ENCODE measurements around the gene ATOX1. TPM values are rescaled to one million over a fixed set of nuclear protein-coding genes. Genes with fewer than 3 reads are reported as not detected.

Gene ATOX1
- total and polyA plus RNA-seq, 2 of the 13 experiments (the other 11 are each of a cell fraction or from before 2014, with no cell fraction given), result 62.4 to 124 TPM

DNA sequence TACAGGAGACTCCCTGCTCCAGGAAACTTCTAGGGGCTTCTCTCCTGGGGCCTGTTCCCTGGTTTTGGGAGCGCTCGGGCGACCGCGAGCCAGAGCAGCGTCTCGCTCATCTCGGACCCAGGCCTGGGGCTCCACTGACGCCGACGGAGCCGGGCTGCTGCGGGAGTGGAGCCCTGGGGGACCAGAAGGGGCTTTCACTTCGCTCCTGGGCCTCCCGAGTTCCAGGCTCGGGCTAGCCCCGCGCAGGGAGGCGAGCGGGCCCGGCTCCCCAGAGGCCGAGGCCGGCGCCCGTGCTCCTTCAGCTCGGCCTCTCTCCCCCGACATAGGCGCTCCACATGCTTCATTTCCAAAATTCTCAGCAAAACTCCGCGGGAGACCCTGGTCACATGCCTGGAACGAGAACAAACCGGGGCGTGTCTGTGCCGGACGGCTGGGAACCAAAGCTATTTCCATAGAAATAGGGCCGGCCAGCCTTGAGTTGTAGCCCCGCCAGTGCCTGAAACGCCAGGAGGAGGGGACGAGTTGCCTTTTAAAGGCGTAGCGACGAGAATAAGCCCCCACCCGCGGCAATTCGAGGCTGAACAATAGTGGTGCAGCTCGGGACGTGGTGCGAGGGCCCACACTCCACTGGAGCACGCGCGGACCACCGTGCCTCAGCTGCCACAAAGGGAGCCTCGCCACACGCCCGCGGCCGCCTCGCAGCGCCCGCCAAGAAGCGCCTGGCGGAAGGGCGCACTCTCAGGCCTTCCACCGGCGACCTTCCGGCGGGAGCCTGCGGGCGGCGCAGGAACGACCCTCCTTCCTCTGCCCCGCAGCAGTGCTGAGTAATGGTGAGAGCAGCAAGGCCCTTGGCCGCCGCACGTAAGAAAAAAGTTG is 12.2 kb upstream of the ATOX1 start (continued):
- TF ChIP-seq PCBP2 (optimal IDR thresholded peaks at IDR 0.05; ENCODE audit: low read depth, low read length, poor library complexity, severe bottlenecking), result no peak

DNA sequence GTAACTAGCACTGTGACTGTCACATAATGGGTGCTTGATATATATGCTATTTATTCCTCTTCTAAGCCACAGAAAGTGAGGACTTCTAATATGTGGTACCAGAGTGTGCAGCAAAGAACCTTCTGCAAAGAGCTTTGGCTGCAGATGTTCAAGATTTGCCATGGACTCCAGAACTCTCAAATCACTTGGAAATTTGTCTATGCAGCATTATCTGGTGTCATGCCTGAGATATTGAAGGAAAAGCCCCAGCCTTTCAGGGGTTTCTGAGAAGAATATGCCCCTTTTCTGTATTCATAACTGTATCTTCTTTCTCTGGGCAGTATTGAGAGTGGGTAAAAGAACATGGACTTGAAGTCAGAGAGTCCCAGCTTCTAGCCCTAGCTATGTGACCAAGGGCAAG is 8.5 kb upstream of the ATOX1 start:
- no TSS peak for BruUV-seq (replicated peaks)
- Histone ChIP-seq H3K27ac (ENCODE audit: extremely low read length, insufficient read depth, low read length) (no peak overlapping the region), H4K20me1 (ENCODE audit: insufficient read depth, low read length) (no peaks in the 10 kb centered on the region), H3K9ac (ENCODE audit: insufficient read depth, low read depth, low read length) (no peak overlapping the region), H3K4me2 (ENCODE audit: low read depth, low read length) (no peak overlapping the region), H3K9me3 (ENCODE audit: low read length) (no peaks in the 10 kb centered on the region), H3K36me3 (replicated peaks in 1 of 2; ENCODE audit: control insufficient read depth in 1 of 2, insufficient read depth in 2 of 2, low read length in 2 of 2) (no peaks in the 10 kb centered on the region), H3K4me3 (replicated peaks in 1 of 3; ENCODE audit: insufficient read depth in 1 of 3, low read depth in 2 of 3, low read length in 3 of 3) (no peak overlapping the region), H3K4me1 (ENCODE audit: insufficient read depth, low read length) (peaks cover 12% of the 10 kb centered on the region), H2AFZ (ENCODE audit: low read length) (no peak overlapping the region), H3K79me2 (ENCODE audit: insufficient read depth, low read length) (no peaks in the 10 kb centered on the region), H3K27me3 (ENCODE audit: control insufficient read depth in 1 of 2, insufficient read depth in 2 of 2, low read length in 2 of 2) (no peaks in the 10 kb centered on the region)
- ChIA-PET CTCF (ENCODE audit: low intra/inter-chr PET ratio, low total read pairs) (no interaction called here), POLR2A (no interaction called here)
- TF ChIP-seq, protein P1, sequence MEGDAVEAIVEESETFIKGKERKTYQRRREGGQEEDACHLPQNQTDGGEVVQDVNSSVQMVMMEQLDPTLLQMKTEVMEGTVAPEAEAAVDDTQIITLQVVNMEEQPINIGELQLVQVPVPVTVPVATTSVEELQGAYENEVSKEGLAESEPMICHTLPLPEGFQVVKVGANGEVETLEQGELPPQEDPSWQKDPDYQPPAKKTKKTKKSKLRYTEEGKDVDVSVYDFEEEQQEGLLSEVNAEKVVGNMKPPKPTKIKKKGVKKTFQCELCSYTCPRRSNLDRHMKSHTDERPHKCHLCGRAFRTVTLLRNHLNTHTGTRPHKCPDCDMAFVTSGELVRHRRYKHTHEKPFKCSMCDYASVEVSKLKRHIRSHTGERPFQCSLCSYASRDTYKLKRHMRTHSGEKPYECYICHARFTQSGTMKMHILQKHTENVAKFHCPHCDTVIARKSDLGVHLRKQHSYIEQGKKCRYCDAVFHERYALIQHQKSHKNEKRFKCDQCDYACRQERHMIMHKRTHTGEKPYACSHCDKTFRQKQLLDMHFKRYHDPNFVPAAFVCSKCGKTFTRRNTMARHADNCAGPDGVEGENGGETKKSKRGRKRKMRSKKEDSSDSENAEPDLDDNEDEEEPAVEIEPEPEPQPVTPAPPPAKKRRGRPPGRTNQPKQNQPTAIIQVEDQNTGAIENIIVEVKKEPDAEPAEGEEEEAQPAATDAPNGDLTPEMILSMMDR (CRISPR knock-in tag; IDR thresholded peaks at IDR 0.05), result no peak
- TF ChIP-seq MAFK (conservative IDR thresholded peaks at IDR 0.05 in 1 of 2, IDR thresholded peaks at IDR 0.05 in 1 of 2; ENCODE audit: low read length in 2 of 2), result peak; percentile 84 to 86
- no peak for TF ChIP-seq ZNF12 (CRISPR knock-in tag; IDR thresholded peaks at IDR 0.05)
- peak; percentile 83 for TF ChIP-seq MAFF (IDR thresholded peaks at IDR 0.05; ENCODE audit: low read depth, low read length)
- ATAC-seq, result no peak
- in situ Hi-C loops (cut with HindIII; ENCODE audit: extremely low pct_ligation_motif_present, low pct_unique_long_range_greater_than_20kb), result no loop called here
- intact Hi-C loops (cut with micrococcal nuclease; ENCODE audit: unreplicated experiment), result no loop called here
- FAIRE-seq, result no peak
- no peak for DNase-seq (ENCODE audit: low spot score)

All from HepG2 (cell line).